Uterus (tissue), 2 donors: ENCODE data around the gene C1R.

ENCODE experiments used
- POLR2A ChIP-seq, 2 donors: fragments of 450-650 bp; IDR thresholded peaks; one replicate each; pipeline ENCODE4 v1.6.1; 2016; ENCODE audit warnings: antibody characterized with exemption in 2 of 2, mild to moderate bottlenecking in 1 of 2, moderate library complexity in 1 of 2
- TF ChIP-seq, protein P1 (sequence below), 4 experiments: fragments of 200-600 bp in 2 of 4; fragments of 450-650 bp in 2 of 4; sonication (generic) in 2 of 4; IDR thresholded peaks; one replicate each; pipeline ENCODE4 v1.5.1; 2016 to 2019; ENCODE audit warnings: antibody characterized with exemption in 4 of 4, mild to moderate bottlenecking in 2 of 4, moderate library complexity in 1 of 4

- TF ChIP-seq, protein P1, sequence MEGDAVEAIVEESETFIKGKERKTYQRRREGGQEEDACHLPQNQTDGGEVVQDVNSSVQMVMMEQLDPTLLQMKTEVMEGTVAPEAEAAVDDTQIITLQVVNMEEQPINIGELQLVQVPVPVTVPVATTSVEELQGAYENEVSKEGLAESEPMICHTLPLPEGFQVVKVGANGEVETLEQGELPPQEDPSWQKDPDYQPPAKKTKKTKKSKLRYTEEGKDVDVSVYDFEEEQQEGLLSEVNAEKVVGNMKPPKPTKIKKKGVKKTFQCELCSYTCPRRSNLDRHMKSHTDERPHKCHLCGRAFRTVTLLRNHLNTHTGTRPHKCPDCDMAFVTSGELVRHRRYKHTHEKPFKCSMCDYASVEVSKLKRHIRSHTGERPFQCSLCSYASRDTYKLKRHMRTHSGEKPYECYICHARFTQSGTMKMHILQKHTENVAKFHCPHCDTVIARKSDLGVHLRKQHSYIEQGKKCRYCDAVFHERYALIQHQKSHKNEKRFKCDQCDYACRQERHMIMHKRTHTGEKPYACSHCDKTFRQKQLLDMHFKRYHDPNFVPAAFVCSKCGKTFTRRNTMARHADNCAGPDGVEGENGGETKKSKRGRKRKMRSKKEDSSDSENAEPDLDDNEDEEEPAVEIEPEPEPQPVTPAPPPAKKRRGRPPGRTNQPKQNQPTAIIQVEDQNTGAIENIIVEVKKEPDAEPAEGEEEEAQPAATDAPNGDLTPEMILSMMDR (IDR thresholded peaks at IDR 0.05), result no peak
- TF ChIP-seq POLR2A (IDR thresholded peaks at IDR 0.05), result no peak
Measured at GRCh38 chr12:7083125-7083524, 9.1 kb downstream of the C1R start.
